UCSD-AML1 (cell line): ENCODE data around the gene CSMD2.
A peak's percentile ranks its signal among the peaks of the same experiment; 100 is the strongest.
"Not testable (repeated sequence)": the region's sequence is repeated elsewhere in the genome, so short reads cannot be mapped to it uniquely, and the experiment has no call there.

ENCODE experiments used
- DNase-seq: peaks from one replicate; lab custom pipeline; 2025; ENCODE audit not compliant: unreplicated experiment; lab: John Stamatoyannopoulos, UW

The CSMD2 gene

GRCh38 chr1:34164771-34165391, at the start of gene CSMD2:
Gene CSMD2, minus strand, starts transcription at chr1:34165230. Its CDS starts 133 bp downstream, at chr1:34165097.
- DNase-seq: peak; percentile 60

GRCh38 chr1:34213956-34214355, 48.9 kb upstream of the CSMD2 start:
- no peak for DNase-seq

- DNase-seq: peak; percentile 44
These were observed 47.6 kb upstream of the CSMD2 start for GRCh38 chr1:34212673-34213072.

- DNase-seq: no peak
These were observed 34.9 kb upstream of the CSMD2 start for GRCh38 chr1:34199927-34200326.

- no peak for DNase-seq
These were observed 27.6 kb upstream of the CSMD2 start for GRCh38 chr1:34192621-34193020.

- DNase-seq: no peak
These were observed 25.7 kb upstream of the CSMD2 start for GRCh38 chr1:34190692-34191091.

- DNase-seq: no peak
These were observed 24.0 kb upstream of the CSMD2 start for GRCh38 chr1:34188985-34189384.

- no peak for DNase-seq
These were observed 23.4 kb upstream of the CSMD2 start for GRCh38 chr1:34188418-34188817.

- DNase-seq: no peak
These were observed 21.9 kb upstream of the CSMD2 start for GRCh38 chr1:34186741-34187494.

- not testable (repeated sequence) for DNase-seq
These were observed 18.4 kb upstream of the CSMD2 start for GRCh38 chr1:34183381-34183780.

- DNase-seq: no peak
These were observed 13.0 kb upstream of the CSMD2 start for GRCh38 chr1:34178072-34178471.

GRCh38 chr1:34176830-34177603, 12.0 kb upstream of the CSMD2 start, which contains the start of gene C1orf94:
Gene C1orf94, plus strand, starts transcription at chr1:34176907. Its CDS starts 883 bp downstream, at chr1:34177790.
- DNase-seq: no peak

GRCh38 chr1:34175744-34176143, 10.7 kb upstream of the CSMD2 start:
- no peak for DNase-seq

GRCh38 chr1:34167389-34167788, 2.4 kb upstream of the CSMD2 start:
- DNase-seq: no peak

GRCh38 chr1:34166625-34167361, 1.8 kb upstream of the CSMD2 start:
- peak; percentile 39 for DNase-seq

GRCh38 chr1:34166191-34166624, 1.2 kb upstream of the CSMD2 start:
- no peak for DNase-seq

- no peak for DNase-seq
These were observed 442 bp upstream of the CSMD2 start for GRCh38 chr1:34165422-34165921.

GRCh38 chr1:34163792-34164731, 968 bp downstream of the CSMD2 start:
- peak; percentile 30 for DNase-seq

- DNase-seq: peak; percentile 88
These were observed 1.9 kb downstream of the CSMD2 start for GRCh38 chr1:34162852-34163766.
